HepG2 (cell line): ENCODE results near the gene CYCS. TPM values are rescaled to one million over a fixed set of nuclear protein-coding genes. Genes with fewer than 3 reads are reported as not detected.

Experiments used
- ATAC-seq: fragments of 200-7000 bp; cut with Tn5 transposase; 3 replicates; pipeline ENCODE4 v1.9.1; 2020; ENCODE audit warnings: mild to moderate bottlenecking, moderate library complexity
- BruUV-seq: library from RNA; stranded (reverse); fragments of 400-500 nt; replicated peaks from 2 replicates; lab custom pipeline; 2021; lab: Mats Ljungman, UMichigan
- CTCF ChIA-PET: fragments of 300-600 bp; formaldehyde crosslinking; extraction: SDS; loops from one replicate; lab custom pipeline; 2021; ENCODE audit warnings: low total read pairs, inconsistent platforms, low intra/inter-chr PET ratio; lab: Yijun Ruan, JAX
- POLR2A ChIA-PET: fragments of 350-600 bp; sonication (Branson Sonifier 250); formaldehyde crosslinking; loops from one replicate; lab custom pipeline; 2020; ENCODE audit warnings: antibody characterized with exemption, inconsistent platforms; lab: Yijun Ruan, JAX
- DNase-seq: peaks from one replicate; pipeline ENCODE4 v3.0.0-alpha.2; 2015; ENCODE audit warnings: low spot score
- FAIRE-seq: peaks from 3 replicates; lab custom pipeline; 2011; peaks lifted over from hg19 to GRCh38; lab: Jason Lieb, UNC
- H2AFZ ChIP-seq: one replicate; pipeline ENCODE4 v1.6.1; 2011; ENCODE audit warnings: low read length, inconsistent platforms
- H3K27ac ChIP-seq: fragments of 300-600 bp; 3 replicates; pipeline ENCODE4 v1.8.0; 2011; ENCODE audit warnings: mixed run types, mild to moderate bottlenecking, mixed read lengths, low read length, inconsistent platforms; ENCODE audit not compliant: insufficient read depth; ENCODE audit errors: extremely low read length
- H3K27me3 ChIP-seq, 2 experiments: fragments of 200-600 bp in 1 of 2; 2 replicates in 1 of 2; 3 replicates in 1 of 2; pipeline versions ENCODE4 v1.6.0 to v1.8.0; 2011; ENCODE audit warnings: low read length in 2 of 2, mild to moderate bottlenecking in 2 of 2, moderate library complexity in 2 of 2, inconsistent platforms in 1 of 2; ENCODE audit not compliant: insufficient read depth in 2 of 2, control insufficient read depth in 1 of 2
- H3K36me3 ChIP-seq, 2 experiments: fragments of 200-600 bp in 1 of 2; replicated peaks in 1 of 2; 2 replicates in 1 of 2; 3 replicates in 1 of 2; pipeline versions ENCODE4 v1.5.1 to v1.8.0; 2011; ENCODE audit warnings: low read length in 2 of 2, inconsistent platforms in 1 of 2; ENCODE audit not compliant: insufficient read depth in 2 of 2, control insufficient read depth in 1 of 2
- H3K4me1 ChIP-seq: 2 replicates; pipeline ENCODE4 v1.5.1; 2012; ENCODE audit warnings: low read length, inconsistent platforms; ENCODE audit not compliant: insufficient read depth
- H3K4me2 ChIP-seq: 2 replicates; pipeline ENCODE4 v1.6.0; 2011; ENCODE audit warnings: low read depth, low read length, inconsistent platforms
- H3K4me3 ChIP-seq, 3 experiments: fragments of 200-600 bp in 1 of 3; sonication (generic), shearing (Covaris generic) in 1 of 3; replicated peaks in 1 of 3; 2 replicates each; pipeline ENCODE4 v1.5.1; 2011 to 2016; ENCODE audit warnings: low read length in 3 of 3, inconsistent platforms in 2 of 3, low read depth in 2 of 3, mild to moderate bottlenecking in 2 of 3, control low read depth in 1 of 3, mixed read lengths in 1 of 3; ENCODE audit not compliant: insufficient read depth in 1 of 3
- H3K79me2 ChIP-seq: one replicate; pipeline ENCODE4 v1.6.1; 2011; ENCODE audit warnings: low read length, inconsistent platforms; ENCODE audit not compliant: insufficient read depth
- H3K9ac ChIP-seq: 2 replicates; pipeline ENCODE4 v1.6.0; 2011; ENCODE audit warnings: mild to moderate bottlenecking, low read depth, low read length, inconsistent platforms; ENCODE audit not compliant: insufficient read depth
- H3K9me3 ChIP-seq: 2 replicates; pipeline ENCODE4 v1.5.1; 2012; ENCODE audit warnings: mild to moderate bottlenecking, low read length
- H4K20me1 ChIP-seq: 2 replicates; pipeline ENCODE4 v1.6.0; 2011; ENCODE audit warnings: inconsistent platforms, mild to moderate bottlenecking, low read length, moderate library complexity; ENCODE audit not compliant: insufficient read depth
- CBX2 ChIP-seq, 2 experiments: fragments of 200-600 bp in 1 of 2; sonication (generic); formaldehyde crosslinking in 1 of 2; IDR thresholded peaks; 2 replicates each; pipeline versions ENCODE4 v1.7.0 to v1.8.1; 2018 to 2022; ENCODE audit warnings: low read depth in 2 of 2, low read length in 1 of 2, mild to moderate bottlenecking in 1 of 2, missing genetic modification reagents in 1 of 2
- FOSL1 ChIP-seq: sonication (generic); formaldehyde crosslinking; IDR thresholded peaks from 2 replicates; pipeline ENCODE4 v1.9.0; 2021; ENCODE audit warnings: missing genetic modification reagents, borderline replicate concordance
- FOXJ3 ChIP-seq: sonication (generic); formaldehyde crosslinking; IDR thresholded peaks from 2 replicates; pipeline ENCODE4 v1.4.0; 2020; ENCODE audit warnings: missing genetic modification reagents, mild to moderate bottlenecking, borderline replicate concordance
- HHEX ChIP-seq: IDR thresholded peaks from 2 replicates; pipeline ENCODE4 v1.6.1; 2016; ENCODE audit warnings: control low read depth
- KDM4B ChIP-seq: sonication (generic); formaldehyde crosslinking; IDR thresholded peaks from 2 replicates; pipeline ENCODE4 v1.4.0; 2020; ENCODE audit warnings: missing genetic modification reagents
- MED8 ChIP-seq: sonication (generic); formaldehyde crosslinking; IDR thresholded peaks from 2 replicates; pipeline ENCODE4 v1.8.1; 2023; ENCODE audit warnings: mild to moderate bottlenecking, missing genetic modification reagents; ENCODE audit not compliant: insufficient replicate concordance
- PAWR ChIP-seq: sonication (generic); formaldehyde crosslinking; IDR thresholded peaks from 2 replicates; pipeline ENCODE4 v1.4.0; 2020; ENCODE audit warnings: missing genetic modification reagents, mild to moderate bottlenecking, borderline replicate concordance
- SALL2 ChIP-seq: sonication (generic); formaldehyde crosslinking; IDR thresholded peaks from 2 replicates; pipeline ENCODE4 v1.8.1; 2023; ENCODE audit warnings: mild to moderate bottlenecking, missing genetic modification reagents, inconsistent platforms
- ZBTB21 ChIP-seq: sonication (generic); formaldehyde crosslinking; IDR thresholded peaks from 2 replicates; pipeline ENCODE4 v1.4.0; 2020; ENCODE audit warnings: missing genetic modification reagents
- ZNF136 ChIP-seq: sonication (generic); formaldehyde crosslinking; IDR thresholded peaks from 2 replicates; pipeline ENCODE4 v1.8.1; 2022; ENCODE audit warnings: low read depth, mild to moderate bottlenecking, moderate library complexity, missing genetic modification reagents
- ZNF232 ChIP-seq: sonication (generic); formaldehyde crosslinking; IDR thresholded peaks from 2 replicates; pipeline ENCODE4 v1.4.0; 2020; ENCODE audit warnings: missing genetic modification reagents, borderline replicate concordance
- ZNF251 ChIP-seq: sonication (generic); formaldehyde crosslinking; IDR thresholded peaks from 2 replicates; pipeline ENCODE4 v1.9.0; 2021; ENCODE audit warnings: mild to moderate bottlenecking, missing genetic modification reagents
- ZNF619 ChIP-seq: sonication (generic); formaldehyde crosslinking; IDR thresholded peaks from 2 replicates; pipeline ENCODE4 v1.4.0; 2020; ENCODE audit warnings: mild to moderate bottlenecking, missing genetic modification reagents
- WGBS: methylation state at CpG from one replicate; pipeline ENCODE4 v1.1.6; 2017; ENCODE audit warnings: low lambda C conversion rate; 5-methylcytosine and 5-hydroxymethylcytosine counted together
- in situ Hi-C: cut with HindIII; loops from 2 replicates; pipeline ENCODE4 v1.10.0; 2017; ENCODE audit warnings: low pct_unique_long_range_greater_than_20kb; ENCODE audit not compliant: extremely low pct_ligation_motif_present
- intact Hi-C: fragments of 100-400 bp; cut with micrococcal nuclease; formaldehyde crosslinking; loops from one replicate; pipeline ENCODE4 v1.10.0; 2022; ENCODE audit not compliant: unreplicated experiment
- polyA plus RNA-seq, 8 experiments: library from polyadenylated mRNA; depleted of rRNA in 3 of 8; stranded (reverse) in 7 of 8; unstranded in 1 of 8; fragments of >200 nt; fragmentation: Illumina TruSeq in 4 of 8; extraction: Trizol in 4 of 8; gene quantifications; 2 replicates each; pipeline versions ENCODE4 v1.2.1 to v1.2.3, GENCODE V29; 2011 to 2016; ENCODE audit warnings: low read depth in 4 of 8, missing spikeins in 1 of 8, mixed read lengths in 1 of 8; ENCODE audit not compliant: insufficient read depth in 1 of 8
- total RNA-seq, 5 experiments: library from RNA; depleted of rRNA; stranded (reverse); fragments of >200 nt; fragmentation: Illumina TruSeq; extraction: Trizol; gene quantifications; 2 replicates each; pipeline ENCODE4 v1.2.3, GENCODE V29; 2016; ENCODE audit warnings: low read depth in 1 of 5
- TF ChIP-seq, protein P1 (sequence below): sonication (generic); formaldehyde crosslinking; IDR thresholded peaks from 2 replicates; pipeline ENCODE4 v1.5.0; 2020; ENCODE audit warnings: mild to moderate bottlenecking, missing genetic modification reagents
- TF ChIP-seq, protein P2 (sequence below): sonication (generic); formaldehyde crosslinking; IDR thresholded peaks from 2 replicates; pipeline ENCODE4 v1.8.0; 2022; ENCODE audit warnings: missing genetic modification reagents, mild to moderate bottlenecking, moderate library complexity, borderline replicate concordance

The CYCS gene
- total and polyA plus RNA-seq, 2 of the 13 experiments (the other 11 are each of a cell fraction or from before 2014, with no cell fraction given): 35.9 to 202 TPM

- no peak overlapping the region for H3K4me2 ChIP-seq
- TF ChIP-seq ZBTB21 (CRISPR knock-in tag) (no peak), ZNF232 (CRISPR knock-in tag) (no peak), MED8 (CRISPR knock-in tag) (no peak)
- TF ChIP-seq, all 625 proteins: peak for 0
- no peak for FAIRE-seq
- Histone ChIP-seq H3K9me3 (no peaks in the 10 kb centered on the region), H3K27me3 (no peaks in the 10 kb centered on the region), H2AFZ (no peak overlapping the region), H3K27ac (no peak overlapping the region), H3K36me3 (no peaks in the 10 kb centered on the region), H3K79me2 (no peaks in the 10 kb centered on the region), H3K4me1 (peaks cover 6% of the 10 kb centered on the region; the same call in 1 of the 2 replicates), H4K20me1 (no peaks in the 10 kb centered on the region), H3K9ac (no peak overlapping the region), H3K4me3 (no peak overlapping the region)
- intact Hi-C loops: no loop called here
- CTCF ChIA-PET: no interaction called here
- in situ Hi-C loops: no loop called here
- WGBS: 28% methylated on average over 3 of the region's 3 CpGs
- ATAC-seq: no peak
- BruUV-seq: no TSS peak
- no peak for DNase-seq
- POLR2A ChIA-PET: interaction anchor here (2.1 kb wide), 1 partner anchor 20 kb away, joined by 6 read pairs; no protein-coding TSS in a partner anchor
Measured at GRCh38 chr7:25105911-25106310, 19.1 kb downstream of the CYCS start.

DNA sequence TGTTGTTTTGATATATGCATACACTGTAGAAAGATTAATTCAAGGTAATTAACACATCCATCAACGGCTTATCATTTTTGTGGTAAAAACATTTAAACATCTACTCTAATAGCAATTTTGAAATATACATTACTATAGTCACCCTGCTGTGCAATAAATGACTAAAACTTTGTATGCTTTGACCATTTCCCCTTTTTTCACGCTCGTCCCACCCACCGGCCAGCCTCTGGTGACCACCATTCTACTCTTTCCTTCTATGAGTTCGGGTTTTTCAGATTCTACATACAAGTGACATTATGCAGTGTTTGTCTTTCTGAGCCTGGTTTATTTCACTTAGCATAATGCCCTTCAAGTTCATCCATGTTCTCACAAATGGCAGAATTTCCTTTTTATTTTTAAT lies 21.3 kb downstream of the CYCS start:
- POLR2A ChIA-PET: no interaction called here
- Histone ChIP-seq H3K79me2 (no peaks in the 10 kb centered on the region), H3K4me3 (no peak overlapping the region), H3K27ac (no peak overlapping the region), H3K4me1 (peaks cover 6% of the 10 kb centered on the region; the same call in 1 of the 2 replicates), H3K9me3 (no peaks in the 10 kb centered on the region), H3K4me2 (no peak overlapping the region), H3K27me3 (no peaks in the 10 kb centered on the region), H3K36me3 (no peaks in the 10 kb centered on the region), H3K9ac (no peak overlapping the region), H2AFZ (no peak overlapping the region), H4K20me1 (no peaks in the 10 kb centered on the region)
- FAIRE-seq (no peak), ATAC-seq (no peak), DNase-seq (no peak)
- in situ Hi-C loops (no loop called here), intact Hi-C loops (no loop called here)
- 73% methylated on average over 5 of the region's 5 CpGs for WGBS
- CTCF ChIA-PET: no interaction called here
- no TSS peak for BruUV-seq
- TF ChIP-seq, protein P1, sequence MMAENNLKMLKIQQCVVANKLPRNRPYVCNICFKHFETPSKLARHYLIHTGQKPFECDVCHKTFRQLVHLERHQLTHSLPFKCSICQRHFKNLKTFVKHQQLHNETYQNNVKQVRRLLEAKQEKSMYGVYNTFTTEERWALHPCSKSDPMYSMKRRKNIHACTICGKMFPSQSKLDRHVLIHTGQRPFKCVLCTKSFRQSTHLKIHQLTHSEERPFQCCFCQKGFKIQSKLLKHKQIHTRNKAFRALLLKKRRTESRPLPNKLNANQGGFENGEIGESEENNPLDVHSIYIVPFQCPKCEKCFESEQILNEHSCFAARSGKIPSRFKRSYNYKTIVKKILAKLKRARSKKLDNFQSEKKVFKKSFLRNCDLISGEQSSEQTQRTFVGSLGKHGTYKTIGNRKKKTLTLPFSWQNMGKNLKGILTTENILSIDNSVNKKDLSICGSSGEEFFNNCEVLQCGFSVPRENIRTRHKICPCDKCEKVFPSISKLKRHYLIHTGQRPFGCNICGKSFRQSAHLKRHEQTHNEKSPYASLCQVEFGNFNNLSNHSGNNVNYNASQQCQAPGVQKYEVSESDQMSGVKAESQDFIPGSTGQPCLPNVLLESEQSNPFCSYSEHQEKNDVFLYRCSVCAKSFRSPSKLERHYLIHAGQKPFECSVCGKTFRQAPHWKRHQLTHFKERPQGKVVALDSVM (CRISPR knock-in tag): no peak
- TF ChIP-seq SALL2 (CRISPR knock-in tag): no peak
- no peak for TF ChIP-seq ZNF136 (CRISPR knock-in tag)
- TF ChIP-seq FOSL1 (CRISPR knock-in tag): no peak
- TF ChIP-seq PAWR (CRISPR knock-in tag): no peak
- TF ChIP-seq FOXJ3: no peak
- TF ChIP-seq ZNF251 (CRISPR knock-in tag): no peak
- TF ChIP-seq KDM4B (CRISPR knock-in tag): no peak
- TF ChIP-seq ZNF619 (CRISPR knock-in tag): no peak
- TF ChIP-seq, protein P2, sequence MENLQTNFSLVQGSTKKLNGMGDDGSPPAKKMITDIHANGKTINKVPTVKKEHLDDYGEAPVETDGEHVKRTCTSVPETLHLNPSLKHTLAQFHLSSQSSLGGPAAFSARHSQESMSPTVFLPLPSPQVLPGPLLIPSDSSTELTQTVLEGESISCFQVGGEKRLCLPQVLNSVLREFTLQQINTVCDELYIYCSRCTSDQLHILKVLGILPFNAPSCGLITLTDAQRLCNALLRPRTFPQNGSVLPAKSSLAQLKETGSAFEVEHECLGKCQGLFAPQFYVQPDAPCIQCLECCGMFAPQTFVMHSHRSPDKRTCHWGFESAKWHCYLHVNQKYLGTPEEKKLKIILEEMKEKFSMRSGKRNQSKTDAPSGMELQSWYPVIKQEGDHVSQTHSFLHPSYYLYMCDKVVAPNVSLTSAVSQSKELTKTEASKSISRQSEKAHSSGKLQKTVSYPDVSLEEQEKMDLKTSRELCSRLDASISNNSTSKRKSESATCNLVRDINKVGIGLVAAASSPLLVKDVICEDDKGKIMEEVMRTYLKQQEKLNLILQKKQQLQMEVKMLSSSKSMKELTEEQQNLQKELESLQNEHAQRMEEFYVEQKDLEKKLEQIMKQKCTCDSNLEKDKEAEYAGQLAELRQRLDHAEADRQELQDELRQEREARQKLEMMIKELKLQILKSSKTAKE (CRISPR knock-in tag): no peak
- TF ChIP-seq CBX2 (IDR thresholded peaks at IDR 0.05; ENCODE audit: low read depth, low read length): no peak
- no peak for TF ChIP-seq CBX2 (CRISPR knock-in tag; IDR thresholded peaks at IDR 0.05; ENCODE audit: low read depth)
- TF ChIP-seq HHEX: no peak
